Thoracic aorta (tissue), 2 donors: ENCODE measurements around the gene MICAL3. TPM values are rescaled to one million over a fixed set of nuclear protein-coding genes. Genes with fewer than 3 reads are reported as not detected.

Experiments
- ATAC-seq: fragments of 150-250 bp; one replicate; pipeline ENCODE4 v1.8.0; 2017; ENCODE audit warnings: low read depth; ENCODE audit not compliant: insufficient number of reproducible peaks, low FRiP score
- DNase-seq: peaks from one replicate; pipeline ENCODE4 v3.0.0-alpha.2; 2020; ENCODE audit warnings: low spot score
- H3K27ac ChIP-seq, 2 donors: fragments of 200-600 bp; sonication (generic); 1 replicate in 1 of 2; 2 replicates in 1 of 2; pipeline ENCODE4 v1.5.1; 2016; ENCODE audit warnings: mild to moderate bottlenecking in 2 of 2, moderate library complexity in 2 of 2
- H3K27me3 ChIP-seq: fragments of 200-600 bp; sonication (generic); replicated peaks from 2 replicates; pipeline ENCODE4 v1.6.0; 2016; ENCODE audit warnings: mild to moderate bottlenecking; ENCODE audit not compliant: insufficient read depth
- H3K36me3 ChIP-seq: fragments of 200-600 bp; sonication (generic); one replicate; pipeline ENCODE4 v1.5.1; 2016
- H3K4me1 ChIP-seq, 2 donors: fragments of 200-600 bp; sonication (generic); 1 replicate in 1 of 2; 2 replicates in 1 of 2; pipeline versions ENCODE4 v1.5.1 to v1.6.0; 2016; ENCODE audit warnings: low read depth in 2 of 2, mild to moderate bottlenecking in 1 of 2; ENCODE audit not compliant: control insufficient read depth in 1 of 2
- H3K4me3 ChIP-seq: fragments of 200-600 bp; sonication (generic); 2 replicates; pipeline ENCODE4 v1.5.1; 2016; ENCODE audit warnings: mild to moderate bottlenecking
- H3K9me3 ChIP-seq: fragments of 200-600 bp; sonication (generic); 2 replicates; pipeline ENCODE4 v1.5.1; 2016
- total RNA-seq, 2 donors: library from RNA; depleted of rRNA; stranded (reverse); fragments of >200 nt; gene quantifications; one replicate each; pipeline versions ENCODE4 v1.1.0 to v1.2.3, GENCODE V29; 2016
- TF ChIP-seq, protein P1 (sequence below): fragments of 200-600 bp; sonication (generic); IDR thresholded peaks from one replicate; pipeline ENCODE4 v1.5.1; 2019; ENCODE audit warnings: antibody characterized with exemption

The MICAL3 gene
- total RNA-seq, 2 donors from 2014 or later = 45.2 to 78.0 TPM

DNA sequence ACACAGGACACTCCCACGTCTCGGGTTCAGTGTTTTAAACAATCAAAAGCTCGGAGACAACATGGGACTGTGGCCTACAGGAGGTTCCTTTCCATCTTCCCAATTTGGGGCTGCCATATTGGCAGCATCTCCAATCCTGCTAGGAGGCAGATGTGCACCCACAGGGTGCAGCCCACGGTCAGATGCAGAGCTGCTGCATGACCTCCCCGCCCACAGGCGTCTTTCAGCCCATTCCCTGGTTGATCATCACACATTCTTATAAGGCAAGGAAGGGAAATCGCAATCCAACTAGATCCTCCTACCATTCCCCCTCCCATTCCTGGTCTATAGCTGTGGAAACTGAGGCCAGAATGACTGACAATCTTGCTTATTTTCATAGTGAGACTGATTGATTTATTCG, 121.4 kb downstream of the MICAL3 start:
- Histone ChIP-seq H3K4me1 (no peaks in the 10 kb centered on the region), H3K36me3 (peaks cover 37% of the 10 kb centered on the region), H3K27me3 (no peaks in the 10 kb centered on the region), H3K9me3 (no peaks in the 10 kb centered on the region), H3K27ac (no peak overlapping the region), H3K4me3 (no peak overlapping the region)
- ATAC-seq = no peak
- DNase-seq = no peak
- TF ChIP-seq, protein P1, sequence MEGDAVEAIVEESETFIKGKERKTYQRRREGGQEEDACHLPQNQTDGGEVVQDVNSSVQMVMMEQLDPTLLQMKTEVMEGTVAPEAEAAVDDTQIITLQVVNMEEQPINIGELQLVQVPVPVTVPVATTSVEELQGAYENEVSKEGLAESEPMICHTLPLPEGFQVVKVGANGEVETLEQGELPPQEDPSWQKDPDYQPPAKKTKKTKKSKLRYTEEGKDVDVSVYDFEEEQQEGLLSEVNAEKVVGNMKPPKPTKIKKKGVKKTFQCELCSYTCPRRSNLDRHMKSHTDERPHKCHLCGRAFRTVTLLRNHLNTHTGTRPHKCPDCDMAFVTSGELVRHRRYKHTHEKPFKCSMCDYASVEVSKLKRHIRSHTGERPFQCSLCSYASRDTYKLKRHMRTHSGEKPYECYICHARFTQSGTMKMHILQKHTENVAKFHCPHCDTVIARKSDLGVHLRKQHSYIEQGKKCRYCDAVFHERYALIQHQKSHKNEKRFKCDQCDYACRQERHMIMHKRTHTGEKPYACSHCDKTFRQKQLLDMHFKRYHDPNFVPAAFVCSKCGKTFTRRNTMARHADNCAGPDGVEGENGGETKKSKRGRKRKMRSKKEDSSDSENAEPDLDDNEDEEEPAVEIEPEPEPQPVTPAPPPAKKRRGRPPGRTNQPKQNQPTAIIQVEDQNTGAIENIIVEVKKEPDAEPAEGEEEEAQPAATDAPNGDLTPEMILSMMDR = no peak

DNA sequence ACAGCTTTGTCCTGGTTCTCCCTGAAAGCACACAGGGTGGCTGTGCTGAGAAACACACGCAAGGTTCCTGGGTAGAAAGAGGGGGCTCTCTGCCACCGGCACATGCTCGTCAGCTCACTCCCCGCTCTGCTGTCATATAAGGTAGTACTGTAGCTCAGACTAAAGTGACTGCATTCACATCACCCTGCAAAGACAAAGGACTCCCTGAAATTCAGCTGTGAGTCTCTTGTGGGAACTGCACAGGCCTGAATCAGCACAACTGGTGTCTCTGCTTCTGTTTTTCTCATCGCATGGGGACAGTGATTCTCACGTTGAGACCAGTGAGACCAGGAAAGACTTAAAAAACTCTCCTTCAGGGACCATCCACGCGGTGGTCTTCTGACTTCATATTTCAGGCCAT, 126.0 kb downstream of the MICAL3 start:
- H3K9me3 ChIP-seq = no peaks in the 10 kb centered on the region

GRCh38 chr22:17897858-17898257, 126.5 kb downstream of the MICAL3 start:
- Histone ChIP-seq H3K36me3 (peaks cover 32% of the 10 kb centered on the region), H3K4me3 (no peak overlapping the region), H3K9me3 (no peaks in the 10 kb centered on the region), H3K27me3 (no peaks in the 10 kb centered on the region), H3K27ac (no peak overlapping the region), H3K4me1 (no peaks in the 10 kb centered on the region)
- TF ChIP-seq, protein P1 = no peak
- ATAC-seq (no peak), DNase-seq (no peak)

More for the DNA sequence above, 126.0 kb downstream of the MICAL3 start:
- DNase-seq (no peak), ATAC-seq (no peak)
- Histone ChIP-seq H3K36me3 (peaks cover 32% of the 10 kb centered on the region), H3K4me1 (no peaks in the 10 kb centered on the region), H3K4me3 (no peak overlapping the region), H3K27me3 (no peaks in the 10 kb centered on the region), H3K27ac (no peak overlapping the region)
- TF ChIP-seq, protein P1 = no peak

GRCh38 chr22:17897426-17897825, 126.9 kb downstream of the MICAL3 start:
- Histone ChIP-seq H3K27me3 (no peaks in the 10 kb centered on the region), H3K4me3 (no peak overlapping the region), H3K4me1 (no peaks in the 10 kb centered on the region), H3K9me3 (no peaks in the 10 kb centered on the region), H3K36me3 (peaks cover 32% of the 10 kb centered on the region), H3K27ac (no peak overlapping the region)
- DNase-seq = no peak
- no peak for ATAC-seq
- TF ChIP-seq, protein P1 = no peak

GRCh38 chr22:17896586-17896985, 127.8 kb downstream of the MICAL3 start:
- ATAC-seq (no peak), DNase-seq (no peak)
- peaks cover 0 to 5% of the 10 kb centered on the region in 2 donors for H3K4me1 ChIP-seq
- no peak overlapping the region for H3K27ac ChIP-seq
- no peak overlapping the region for H3K4me3 ChIP-seq
- H3K36me3 ChIP-seq = peaks cover 27% of the 10 kb centered on the region
- no peaks in the 10 kb centered on the region for H3K9me3 ChIP-seq
- TF ChIP-seq, protein P1 = peak; percentile 35
- H3K27me3 ChIP-seq = no peaks in the 10 kb centered on the region
